PC-9 (cell line): Measurements from ENCODE around the gene PTPN11. TPM values are rescaled to one million over a fixed set of nuclear protein-coding genes. Genes with fewer than 3 reads are reported as not detected.

Source experiments
- BruUV-seq: library from RNA; stranded (reverse); fragments of 400-500 nt; replicated peaks from 2 replicates; lab custom pipeline; 2021; lab: Mats Ljungman, UMichigan
- CTCF ChIA-PET: fragments of 300-600 bp; sonication (Branson Sonifier 250); formaldehyde crosslinking; loops from one replicate; lab custom pipeline; 2022; ENCODE audit warnings: antibody characterized with exemption; lab: Charles Lee
- POLR2A ChIA-PET: fragments of 300-600 bp; sonication (Branson Sonifier 250); formaldehyde crosslinking; loops from one replicate; lab custom pipeline; 2022; ENCODE audit warnings: antibody characterized with exemption; ENCODE audit not compliant: unreplicated experiment; lab: Charles Lee
- DNase-seq, 2 experiments: peaks; one replicate each; pipeline versions ENCODE4 v3.0.0 to v3.0.0-alpha.2; 2015 to 2022; ENCODE audit warnings: mixed read lengths in 1 of 2
- H2AFZ ChIP-seq: fragments of 200-600 bp; sonication (generic); 2 replicates; pipeline ENCODE4 v1.8.1; 2017; ENCODE audit warnings: antibody characterized with exemption
- H3F3A ChIP-seq: fragments of 200-600 bp; sonication (generic); 2 replicates; pipeline ENCODE4 v1.8.1; 2017; ENCODE audit warnings: antibody characterized with exemption, mild to moderate bottlenecking, low read depth; ENCODE audit not compliant: insufficient read depth
- H3K27ac ChIP-seq: fragments of 200-600 bp; sonication (generic); 2 replicates; pipeline ENCODE4 v1.6.1; 2016; ENCODE audit warnings: mixed run types
- H3K27me3 ChIP-seq: fragments of 200-600 bp; sonication (generic); 2 replicates; pipeline ENCODE4 v1.6.1; 2016; ENCODE audit warnings: low read depth, mixed run types; ENCODE audit not compliant: insufficient read depth
- H3K36me3 ChIP-seq: fragments of 200-600 bp; sonication (generic); 2 replicates; pipeline ENCODE4 v1.6.1; 2016; ENCODE audit warnings: low read depth, mixed run types
- H3K4me1 ChIP-seq: fragments of 200-600 bp; sonication (generic); replicated peaks from 2 replicates; pipeline ENCODE4 v1.6.1; 2016; ENCODE audit warnings: mixed run types; ENCODE audit not compliant: insufficient read depth
- H3K4me2 ChIP-seq: fragments of 200-600 bp; sonication (generic); 2 replicates; pipeline ENCODE4 v1.6.1; 2017; ENCODE audit warnings: mixed run types
- H3K4me3 ChIP-seq: fragments of 200-600 bp; sonication (generic); 2 replicates; pipeline ENCODE4 v1.6.1; 2016; ENCODE audit warnings: mixed run types
- H3K79me2 ChIP-seq: fragments of 200-600 bp; sonication (generic); 2 replicates; pipeline ENCODE4 v1.6.1; 2017; ENCODE audit warnings: low read depth, mixed run types
- H3K9me2 ChIP-seq: fragments of 200-600 bp; sonication (generic); 2 replicates; pipeline ENCODE4 v1.8.1; 2017; ENCODE audit warnings: mild to moderate bottlenecking; ENCODE audit not compliant: insufficient read depth
- H3K9me3 ChIP-seq: fragments of 200-600 bp; sonication (generic); 2 replicates; pipeline ENCODE4 v1.8.1; 2016; ENCODE audit warnings: low read depth; ENCODE audit not compliant: insufficient read depth
- H4K20me1 ChIP-seq: fragments of 200-600 bp; sonication (generic); 2 replicates; pipeline ENCODE4 v1.8.1; 2017; ENCODE audit not compliant: insufficient read depth
- CTCF ChIP-seq: fragments of 200-600 bp; sonication (generic); conservative IDR thresholded peaks from 2 replicates; pipeline ENCODE4 v1.6.1; 2017; ENCODE audit warnings: mixed run types, antibody characterized with exemption, mild to moderate bottlenecking, moderate library complexity
- EZH2 ChIP-seq: fragments of 200-600 bp; sonication (generic); IDR thresholded peaks from 2 replicates; pipeline ENCODE4 v1.8.0; 2017; ENCODE audit warnings: antibody characterized with exemption, low read depth
- intact Hi-C: fragments of 100-400 bp; cut with micrococcal nuclease; formaldehyde crosslinking; loops from one replicate; pipeline ENCODE4 v1.10.0; 2022; ENCODE audit not compliant: unreplicated experiment
- total RNA-seq: library from RNA; stranded (reverse); gene quantifications from 2 replicates; pipeline ENCODE4 v1.2.3, GENCODE V29; 2021

The PTPN11 gene
- total RNA-seq, 1 experiment from 2014 or later, result 113 TPM

GRCh38 chr12:112514456-112514855 lies 95.7 kb downstream of the PTPN11 start:
- Histone ChIP-seq H3F3A (peaks cover 8% of the 10 kb centered on the region; the same call in 1 of the 2 replicates), H3K27ac (no peak overlapping the region), H3K36me3 (no peaks in the 10 kb centered on the region), H3K4me2 (no peak overlapping the region), H3K4me1 (no peaks in the 10 kb centered on the region), H3K27me3 (no peaks in the 10 kb centered on the region), H3K9me3 (no peaks in the 10 kb centered on the region), H3K9me2 (no peaks in the 10 kb centered on the region; the same call in 1 of the 2 replicates), H3K4me3 (no peak overlapping the region), H4K20me1 (no peaks in the 10 kb centered on the region), H3K79me2 (no peaks in the 10 kb centered on the region), H2AFZ (no peak overlapping the region)
- CTCF ChIA-PET, result no interaction called here
- TF ChIP-seq EZH2, result no peak
- TF ChIP-seq CTCF, result no peak
- DNase-seq, result no peak
- intact Hi-C loops, result no loop called here
- POLR2A ChIA-PET, result no interaction called here
- BruUV-seq, result no TSS peak

GRCh38 chr12:112514926-112515642 lies 96.3 kb downstream of the PTPN11 start:
- intact Hi-C loops, result no loop called here

GRCh38 chr12:112515868-112516267 lies 97.1 kb downstream of the PTPN11 start:
- Histone ChIP-seq H3K9me2 (no peaks in the 10 kb centered on the region; the same call in 1 of the 2 replicates), H4K20me1 (no peaks in the 10 kb centered on the region), H3K36me3 (no peaks in the 10 kb centered on the region), H3K27ac (no peak overlapping the region), H3K27me3 (no peaks in the 10 kb centered on the region), H3K4me1 (no peaks in the 10 kb centered on the region), H3K9me3 (no peaks in the 10 kb centered on the region), H2AFZ (no peak overlapping the region), H3K4me2 (no peak overlapping the region), H3K79me2 (no peaks in the 10 kb centered on the region), H3F3A (peaks cover 8% of the 10 kb centered on the region; the same call in 1 of the 2 replicates), H3K4me3 (no peak overlapping the region)
- ChIA-PET POLR2A (no interaction called here), CTCF (no interaction called here)
- DNase-seq, result no peak
- BruUV-seq, result no TSS peak
- TF ChIP-seq EZH2 (no peak), CTCF (no peak)
- intact Hi-C loops, result no loop called here

More at GRCh38 chr12:112514926-112515642, 96.3 kb downstream of the PTPN11 start:
- Histone ChIP-seq H3K27me3 (no peaks in the 10 kb centered on the region), H3F3A (peaks cover 8% of the 10 kb centered on the region; the same call in 1 of the 2 replicates), H3K9me2 (no peaks in the 10 kb centered on the region; the same call in 1 of the 2 replicates), H3K4me2 (no peak overlapping the region), H3K79me2 (no peaks in the 10 kb centered on the region), H3K9me3 (no peaks in the 10 kb centered on the region), H3K27ac (no peak overlapping the region), H3K4me1 (no peaks in the 10 kb centered on the region), H3K36me3 (no peaks in the 10 kb centered on the region), H4K20me1 (no peaks in the 10 kb centered on the region), H3K4me3 (no peak overlapping the region), H2AFZ (no peak overlapping the region)
- ChIA-PET POLR2A (no interaction called here), CTCF (no interaction called here)
- DNase-seq, result no peak
- TF ChIP-seq EZH2 (no peak), CTCF (no peak)
- BruUV-seq, result no TSS peak
